Jurkat, Clone E6-1 (cell line): ENCODE measurements around the gene TACC2.
"Not testable (repeated sequence)": the region's sequence is repeated elsewhere in the genome, so short reads cannot be mapped to it uniquely, and the experiment has no call there.

Source experiments
- DNase-seq: peaks from one replicate; pipeline ENCODE4 v3.0.0-alpha.2; 2011; ENCODE audit warnings: low read depth, low spot score
- H3K4me3 ChIP-seq: 2 replicates; pipeline ENCODE4 v1.5.1; 2011; ENCODE audit warnings: mild to moderate bottlenecking, low read length, control low read depth, moderate library complexity

The TACC2 gene

DNA sequence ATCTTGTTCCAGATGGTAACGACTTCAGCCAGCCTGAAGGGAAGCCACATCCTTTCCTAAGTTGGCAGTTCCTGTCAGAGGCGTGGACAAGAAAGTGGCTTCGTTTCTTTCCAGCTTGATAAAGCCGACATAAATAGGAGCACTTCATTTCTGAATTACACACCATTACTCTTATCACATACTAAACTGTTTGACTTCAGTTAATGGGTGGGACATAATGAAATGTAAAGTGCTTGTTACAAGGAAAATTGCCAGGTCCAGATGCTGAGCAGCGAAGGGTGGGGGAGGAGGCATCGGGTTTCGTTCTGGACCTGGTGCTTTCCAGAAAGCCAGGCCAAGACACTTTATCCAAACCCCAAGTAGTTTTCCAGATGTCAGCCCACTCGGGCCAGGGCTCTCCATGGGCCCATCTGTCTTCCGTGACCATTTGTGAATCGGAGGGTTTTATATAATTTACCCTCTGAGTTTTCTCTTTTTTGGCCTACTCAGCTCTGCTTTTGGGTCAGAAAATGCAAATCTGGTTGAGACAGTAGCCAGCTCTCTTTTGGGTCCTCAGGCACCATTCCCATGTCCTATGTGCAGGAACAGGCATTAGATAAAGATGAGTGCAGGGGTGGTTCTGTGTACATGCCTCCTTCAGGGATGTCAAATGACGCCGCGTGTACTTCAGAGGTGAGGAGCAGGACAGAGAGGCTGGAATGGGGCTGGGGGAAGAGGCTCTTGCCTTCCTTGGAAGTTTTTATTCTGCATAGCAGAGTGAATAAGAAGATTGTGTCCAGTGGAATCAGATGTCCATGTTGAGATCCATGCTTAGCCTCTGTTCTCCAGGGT lies 90.2 kb downstream of the TACC2 start:
- DNase-seq = peak; percentile 42
- H3K4me3 ChIP-seq = no peak overlapping the region

DNA sequence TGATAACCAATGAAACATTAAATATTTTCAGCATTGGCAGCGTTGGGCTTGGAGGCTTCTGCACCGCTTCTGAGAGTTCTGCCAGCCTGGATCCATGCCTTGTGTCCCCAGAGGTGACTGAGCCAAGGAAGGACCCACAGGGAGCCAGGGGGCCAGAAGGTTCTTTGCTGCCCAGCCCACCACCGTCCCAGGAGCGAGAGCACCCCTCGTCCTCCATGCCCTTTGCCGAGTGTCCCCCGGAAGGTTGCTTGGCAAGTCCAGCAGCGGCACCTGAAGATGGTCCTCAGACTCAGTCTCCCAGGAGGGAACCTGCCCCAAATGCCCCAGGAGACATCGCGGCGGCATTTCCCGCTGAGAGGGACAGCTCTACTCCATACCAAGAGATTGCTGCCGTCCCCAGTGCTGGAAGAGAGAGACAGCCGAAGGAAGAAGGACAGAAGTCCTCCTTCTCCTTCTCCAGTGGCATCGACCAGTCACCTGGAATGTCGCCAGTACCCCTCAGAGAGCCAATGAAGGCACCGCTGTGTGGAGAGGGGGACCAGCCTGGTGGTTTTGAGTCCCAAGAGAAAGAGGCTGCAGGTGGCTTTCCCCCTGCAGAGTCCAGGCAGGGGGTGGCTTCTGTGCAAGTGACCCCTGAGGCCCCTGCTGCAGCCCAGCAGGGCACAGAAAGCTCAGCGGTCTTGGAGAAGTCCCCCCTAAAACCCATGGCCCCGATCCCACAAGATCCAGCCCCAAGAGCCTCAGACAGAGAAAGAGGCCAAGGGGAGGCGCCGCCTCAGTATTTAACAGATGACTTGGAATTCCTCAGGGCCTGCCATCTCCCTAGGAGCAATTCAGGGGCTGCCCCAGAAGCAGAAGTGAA lies 93.9 kb downstream of the TACC2 start:
- DNase-seq = no peak
- H3K4me3 ChIP-seq = no peak overlapping the region

DNA sequence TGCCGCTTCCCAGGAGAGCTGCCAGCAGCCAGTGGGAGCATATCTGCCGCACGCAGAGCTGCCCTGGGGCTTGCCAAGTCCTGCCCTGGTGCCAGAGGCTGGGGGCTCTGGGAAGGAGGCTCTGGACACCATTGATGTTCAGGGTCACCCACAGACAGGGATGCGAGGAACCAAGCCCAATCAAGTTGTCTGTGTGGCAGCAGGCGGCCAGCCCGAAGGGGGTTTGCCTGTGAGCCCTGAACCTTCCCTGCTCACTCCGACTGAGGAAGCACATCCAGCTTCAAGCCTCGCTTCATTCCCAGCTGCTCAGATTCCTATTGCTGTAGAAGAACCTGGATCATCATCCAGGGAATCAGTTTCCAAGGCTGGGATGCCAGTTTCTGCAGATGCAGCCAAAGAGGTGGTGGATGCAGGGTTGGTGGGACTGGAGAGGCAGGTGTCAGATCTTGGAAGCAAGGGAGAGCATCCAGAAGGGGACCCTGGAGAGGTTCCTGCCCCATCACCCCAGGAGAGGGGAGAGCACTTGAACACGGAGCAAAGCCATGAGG lies 94.6 kb downstream of the TACC2 start:
- no peak overlapping the region for H3K4me3 ChIP-seq

DNA sequence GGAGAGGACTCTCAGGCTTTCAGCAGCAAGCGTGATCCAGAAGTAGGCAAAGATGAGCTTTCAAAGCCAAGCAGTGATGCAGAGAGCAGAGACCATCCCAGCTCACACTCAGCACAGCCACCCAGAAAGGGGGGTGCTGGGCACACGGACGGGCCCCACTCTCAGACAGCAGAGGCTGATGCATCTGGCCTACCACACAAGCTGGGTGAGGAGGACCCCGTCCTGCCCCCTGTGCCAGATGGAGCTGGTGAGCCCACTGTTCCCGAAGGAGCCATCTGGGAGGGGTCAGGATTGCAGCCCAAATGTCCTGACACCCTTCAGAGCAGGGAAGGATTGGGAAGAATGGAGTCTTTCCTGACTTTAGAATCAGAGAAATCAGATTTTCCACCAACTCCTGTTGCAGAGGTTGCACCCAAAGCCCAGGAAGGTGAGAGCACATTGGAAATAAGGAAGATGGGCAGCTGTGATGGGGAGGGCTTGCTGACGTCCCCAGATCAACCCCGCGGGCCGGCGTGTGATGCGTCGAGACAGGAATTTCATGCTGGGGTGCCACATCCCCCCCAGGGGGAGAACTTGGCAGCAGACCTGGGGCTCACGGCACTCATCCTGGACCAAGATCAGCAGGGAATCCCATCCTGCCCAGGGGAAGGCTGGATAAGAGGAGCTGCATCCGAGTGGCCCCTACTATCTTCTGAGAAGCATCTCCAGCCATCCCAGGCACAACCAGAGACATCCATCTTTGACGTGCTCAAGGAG lies 95.5 kb downstream of the TACC2 start:
- no peak for DNase-seq
- no peak overlapping the region for H3K4me3 ChIP-seq

More for the DNA sequence above, 94.6 kb downstream of the TACC2 start:
- no peak for DNase-seq

DNA sequence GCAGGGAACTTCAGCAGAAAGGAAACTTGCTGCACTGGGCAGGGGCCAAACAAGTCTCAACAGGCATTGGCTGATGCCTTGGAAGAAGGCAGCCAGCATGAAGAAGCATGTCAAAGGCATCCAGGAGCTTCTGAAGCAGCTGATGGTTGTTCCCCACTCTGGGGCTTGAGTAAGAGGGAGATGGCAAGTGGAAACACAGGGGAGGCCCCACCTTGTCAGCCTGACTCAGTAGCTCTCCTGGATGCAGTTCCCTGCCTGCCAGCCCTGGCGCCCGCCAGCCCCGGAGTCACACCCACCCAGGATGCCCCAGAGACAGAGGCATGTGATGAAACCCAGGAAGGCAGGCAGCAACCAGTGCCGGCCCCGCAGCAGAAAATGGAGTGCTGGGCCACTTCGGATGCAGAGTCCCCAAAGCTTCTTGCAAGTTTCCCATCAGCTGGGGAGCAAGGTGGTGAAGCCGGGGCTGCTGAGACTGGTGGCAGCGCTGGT lies 96.5 kb downstream of the TACC2 start:
- no peak overlapping the region for H3K4me3 ChIP-seq
- no peak for DNase-seq

DNA sequence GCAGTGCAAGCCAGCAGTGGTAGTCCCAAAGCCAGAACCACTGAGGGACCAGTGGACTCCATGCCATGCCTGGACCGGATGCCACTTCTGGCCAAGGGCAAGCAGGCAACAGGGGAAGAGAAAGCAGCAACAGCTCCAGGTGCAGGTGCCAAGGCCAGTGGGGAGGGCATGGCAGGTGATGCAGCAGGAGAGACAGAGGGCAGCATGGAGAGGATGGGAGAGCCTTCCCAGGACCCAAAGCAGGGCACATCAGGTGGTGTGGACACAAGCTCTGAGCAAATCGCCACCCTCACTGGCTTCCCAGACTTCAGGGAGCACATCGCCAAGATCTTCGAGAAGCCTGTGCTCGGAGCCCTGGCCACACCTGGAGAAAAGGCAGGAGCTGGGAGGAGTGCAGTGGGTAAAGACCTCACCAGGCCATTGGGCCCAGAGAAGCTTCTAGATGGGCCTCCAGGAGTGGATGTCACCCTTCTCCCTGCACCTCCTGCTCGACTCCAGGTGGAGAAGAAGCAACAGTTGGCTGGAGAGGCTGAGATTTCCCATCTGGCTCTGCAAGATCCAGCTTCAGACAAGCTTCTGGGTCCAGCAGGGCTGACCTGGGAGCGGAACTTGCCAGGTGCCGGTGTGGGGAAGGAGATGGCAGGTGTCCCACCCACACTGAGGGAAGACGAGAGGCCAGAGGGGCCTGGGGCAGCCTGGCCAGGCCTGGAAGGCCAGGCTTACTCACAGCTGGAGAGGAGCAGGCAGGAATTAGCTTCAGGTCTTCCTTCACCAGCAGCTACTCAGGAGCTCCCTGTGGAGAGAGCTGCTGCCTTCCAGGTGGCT lies 97.7 kb downstream of the TACC2 start:
- H3K4me3 ChIP-seq = no peak overlapping the region
- DNase-seq = no peak

DNA sequence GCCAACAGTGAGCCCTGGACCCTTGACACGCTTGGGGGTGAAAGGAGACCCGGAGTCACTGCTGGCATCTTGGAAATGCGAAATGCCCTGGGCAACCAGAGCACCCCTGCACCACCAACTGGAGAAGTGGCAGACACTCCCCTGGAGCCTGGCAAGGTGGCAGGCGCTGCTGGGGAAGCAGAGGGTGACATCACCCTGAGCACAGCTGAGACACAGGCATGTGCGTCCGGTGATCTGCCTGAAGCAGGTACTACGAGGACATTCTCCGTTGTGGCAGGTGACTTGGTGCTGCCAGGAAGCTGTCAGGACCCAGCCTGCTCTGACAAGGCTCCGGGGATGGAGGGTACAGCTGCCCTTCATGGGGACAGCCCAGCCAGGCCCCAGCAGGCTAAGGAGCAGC lies 98.5 kb downstream of the TACC2 start:
- DNase-seq = no peak
- H3K4me3 ChIP-seq = no peak overlapping the region

DNA sequence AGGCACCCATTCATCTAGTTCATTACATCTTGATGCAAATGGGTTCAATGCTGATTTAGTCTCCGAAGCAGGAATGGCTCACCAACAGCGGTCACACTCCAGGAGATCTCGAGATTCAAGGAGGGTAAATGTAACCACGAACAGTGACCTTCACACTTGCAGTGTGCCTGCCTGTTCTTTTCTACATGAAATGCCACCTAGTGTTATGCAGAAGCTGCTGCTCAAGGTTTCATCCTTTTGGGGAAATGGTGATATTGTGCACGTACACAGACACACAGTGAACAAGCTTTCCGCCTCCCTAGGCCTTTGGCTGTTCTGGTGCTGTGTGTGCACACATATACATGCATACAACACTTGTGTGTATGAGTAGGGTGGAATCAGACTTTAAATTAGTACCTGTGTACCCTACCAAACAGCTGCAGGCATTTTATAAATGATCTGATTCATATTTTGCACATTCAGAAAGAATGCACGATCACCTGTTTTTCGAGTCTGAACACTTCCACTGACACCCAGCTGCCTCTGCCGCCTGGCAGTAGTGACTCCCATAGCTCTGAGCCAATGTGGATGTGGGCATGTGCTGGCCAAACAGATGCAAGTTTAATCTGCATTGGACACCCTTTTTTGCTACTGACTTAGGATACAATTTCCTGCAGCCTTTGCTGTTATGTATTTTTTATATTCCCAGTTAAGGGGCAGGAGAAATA lies 100.5 kb downstream of the TACC2 start:
- H3K4me3 ChIP-seq = no peak overlapping the region

DNA sequence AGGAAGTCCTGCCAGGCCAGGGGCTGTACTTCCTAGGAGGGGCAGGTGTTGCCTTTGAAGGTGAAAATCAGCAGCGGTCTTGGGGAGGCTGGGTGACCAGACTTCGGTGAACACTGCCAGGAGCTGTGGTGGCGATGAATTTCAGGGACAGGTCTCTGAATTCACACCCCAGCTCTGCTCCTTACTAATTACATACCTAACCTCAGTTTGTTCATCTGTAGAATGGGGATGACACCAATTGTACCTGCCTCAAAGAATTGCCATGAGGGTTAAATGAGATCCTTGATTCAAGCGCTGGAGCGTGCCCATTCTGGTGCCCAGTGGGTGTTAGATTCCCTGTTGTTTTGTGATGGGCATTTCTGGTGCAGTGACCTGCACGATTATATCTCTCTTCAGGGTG lies 102.8 kb downstream of the TACC2 start:
- no peak overlapping the region for H3K4me3 ChIP-seq
- DNase-seq = no peak

More for the DNA sequence above, 100.5 kb downstream of the TACC2 start:
- DNase-seq = no peak

DNA sequence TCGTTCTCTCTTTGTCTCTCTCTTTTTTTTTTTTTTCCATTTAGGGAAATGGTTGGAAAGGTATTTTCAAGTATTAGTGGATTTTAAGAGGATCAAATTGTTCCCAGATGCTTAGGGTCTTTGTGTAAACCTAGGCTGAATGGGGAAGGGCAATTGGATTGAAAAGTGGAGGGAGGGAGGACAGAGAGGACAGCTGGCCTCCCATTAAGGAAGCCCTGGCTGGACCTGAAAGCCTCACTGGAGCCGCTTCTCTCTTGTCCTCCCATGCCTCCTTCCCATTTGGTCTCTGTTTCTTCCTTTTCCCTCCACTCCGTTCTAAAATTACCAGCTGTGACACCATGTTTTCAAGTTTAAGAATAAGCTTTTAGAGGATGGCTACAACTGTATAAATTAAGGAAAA lies 104.1 kb downstream of the TACC2 start:
- DNase-seq = no peak
- no peak overlapping the region for H3K4me3 ChIP-seq

DNA sequence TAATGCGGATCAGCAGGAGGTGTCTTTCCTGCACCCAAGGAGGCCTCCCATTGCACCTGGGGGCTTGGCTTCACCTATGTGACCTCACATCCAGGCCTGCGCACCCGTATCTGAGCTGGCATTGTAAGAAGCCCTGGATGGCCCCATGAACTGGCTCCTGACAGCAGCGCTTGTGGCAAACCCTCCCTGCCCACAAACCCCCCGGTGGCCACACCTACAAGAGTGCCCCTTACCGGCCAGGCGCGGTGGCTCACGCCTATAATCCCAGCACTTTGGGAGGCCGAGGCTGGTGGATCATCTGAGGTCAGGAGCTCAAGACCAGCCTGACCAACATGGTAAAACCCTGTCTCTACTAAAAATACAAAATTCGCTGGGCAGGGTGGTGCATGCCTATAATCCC lies 107.2 kb downstream of the TACC2 start:
- H3K4me3 ChIP-seq, DNase-seq: not testable (repeated sequence)

DNA sequence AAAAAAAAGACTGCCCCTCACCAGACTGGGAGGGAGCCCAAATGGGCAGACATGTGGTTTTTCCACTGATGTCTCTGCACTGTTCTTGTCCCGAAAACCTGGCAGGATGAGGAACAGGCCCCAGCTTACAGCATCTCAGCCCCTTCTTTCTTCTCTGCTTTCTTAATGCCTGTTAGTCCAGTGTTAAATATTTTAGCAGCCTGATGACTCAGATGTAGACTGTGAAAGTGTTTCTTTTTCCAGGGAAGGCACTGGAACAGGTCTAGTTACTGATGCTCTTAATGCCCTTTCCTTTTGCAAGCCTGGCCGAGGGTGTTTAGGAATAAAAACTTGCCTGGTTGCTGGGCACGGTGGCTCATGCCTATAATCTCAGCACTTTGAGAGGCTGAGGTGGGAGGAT lies 107.7 kb downstream of the TACC2 start:
- H3K4me3 ChIP-seq = no peak overlapping the region
- no peak for DNase-seq

DNA sequence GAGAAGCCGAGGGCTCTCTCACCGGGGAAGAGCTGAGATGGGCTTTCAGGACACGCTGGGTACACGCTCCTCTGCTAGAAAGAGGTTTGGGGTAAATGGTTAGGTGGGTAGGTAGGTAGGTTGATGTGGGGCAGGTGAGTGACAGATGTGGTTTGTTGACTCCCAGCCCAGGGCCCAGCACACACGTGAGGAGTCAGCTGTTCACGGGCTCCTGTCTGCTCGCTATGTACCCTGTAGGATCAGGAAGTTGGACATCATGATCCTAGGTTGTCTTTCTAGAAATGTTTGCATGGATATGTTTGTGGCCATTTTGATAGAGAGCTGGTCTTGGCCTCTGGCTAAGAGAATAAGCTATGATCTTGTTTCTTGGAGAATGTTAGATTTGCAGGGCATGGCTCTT lies 109.0 kb downstream of the TACC2 start:
- H3K4me3 ChIP-seq = no peak overlapping the region
- no peak for DNase-seq

DNA sequence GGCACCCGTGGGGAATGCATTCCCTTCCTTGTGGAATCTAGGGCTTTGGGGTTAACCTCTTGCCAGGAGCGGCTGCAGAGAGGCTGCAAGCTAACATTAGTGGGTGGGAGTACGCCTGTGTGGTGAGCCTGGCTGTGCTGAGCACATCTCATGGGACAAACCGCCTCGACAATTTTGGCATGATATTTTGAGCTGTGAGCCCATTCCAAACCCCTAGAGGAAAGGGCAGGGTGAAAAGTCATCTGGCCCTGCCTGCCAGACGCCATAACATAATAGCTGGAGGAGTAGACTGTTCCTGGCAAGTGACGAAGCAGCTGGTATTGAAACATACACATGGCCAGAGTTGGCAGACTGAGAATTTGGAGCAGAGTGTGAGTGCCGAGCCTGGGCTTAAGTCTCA lies 110.0 kb downstream of the TACC2 start:
- DNase-seq = no peak
- H3K4me3 ChIP-seq = no peak overlapping the region

DNA sequence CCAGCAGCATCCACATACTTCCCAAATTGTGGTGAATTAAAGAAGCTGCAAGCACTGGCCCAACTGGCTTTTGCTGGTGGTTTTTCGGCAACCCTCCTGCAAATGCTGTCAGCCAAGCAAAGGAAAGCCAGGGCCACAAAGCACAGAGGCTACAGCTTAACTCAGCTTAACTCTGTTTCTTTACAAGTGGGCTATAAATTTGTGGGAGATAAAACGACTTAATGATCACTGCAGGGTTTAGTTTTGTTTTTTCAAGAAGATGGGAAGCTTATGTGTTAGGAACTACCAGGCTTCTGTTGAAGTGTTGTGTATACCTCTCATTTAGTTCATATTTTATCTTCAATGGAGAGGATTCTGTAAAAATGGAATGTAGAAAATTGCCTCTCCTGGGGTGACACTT lies 110.6 kb downstream of the TACC2 start:
- no peak overlapping the region for H3K4me3 ChIP-seq
- no peak for DNase-seq

DNA sequence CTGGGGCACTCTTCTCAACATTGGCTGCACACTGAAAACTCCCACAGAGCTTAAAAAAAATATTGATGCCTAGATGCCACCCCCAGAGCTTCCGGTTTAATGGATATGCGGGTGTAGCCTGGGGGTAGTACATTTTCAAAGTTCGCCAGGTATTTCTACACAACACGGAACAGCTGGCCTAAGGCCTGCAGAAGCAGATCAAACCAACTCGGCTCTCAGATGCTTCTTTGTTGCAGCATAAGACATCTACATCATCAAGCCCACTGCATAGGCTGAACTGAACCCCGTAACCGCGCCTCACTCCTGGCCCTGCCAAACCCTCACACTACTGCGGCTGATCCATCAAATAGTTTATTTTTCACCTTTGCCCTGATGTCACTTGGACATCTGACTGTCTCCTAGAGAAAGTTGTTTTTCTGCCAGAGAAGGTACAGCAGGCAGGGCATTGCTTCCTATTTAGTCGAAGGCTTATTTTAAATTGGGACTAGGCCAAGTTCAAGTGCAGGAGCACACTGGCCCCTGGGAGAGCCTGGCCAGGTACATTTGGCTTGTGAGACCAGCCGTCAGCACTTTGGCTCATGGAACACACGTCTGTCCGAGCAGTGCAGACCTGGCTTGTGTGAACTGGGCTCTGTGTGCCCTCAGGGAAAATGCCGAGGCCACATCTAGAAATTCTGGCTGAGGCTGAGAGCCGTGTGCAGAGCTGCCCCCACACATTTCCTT lies 113.3 kb downstream of the TACC2 start:
- H3K4me3 ChIP-seq = no peak overlapping the region
- no peak for DNase-seq

DNA sequence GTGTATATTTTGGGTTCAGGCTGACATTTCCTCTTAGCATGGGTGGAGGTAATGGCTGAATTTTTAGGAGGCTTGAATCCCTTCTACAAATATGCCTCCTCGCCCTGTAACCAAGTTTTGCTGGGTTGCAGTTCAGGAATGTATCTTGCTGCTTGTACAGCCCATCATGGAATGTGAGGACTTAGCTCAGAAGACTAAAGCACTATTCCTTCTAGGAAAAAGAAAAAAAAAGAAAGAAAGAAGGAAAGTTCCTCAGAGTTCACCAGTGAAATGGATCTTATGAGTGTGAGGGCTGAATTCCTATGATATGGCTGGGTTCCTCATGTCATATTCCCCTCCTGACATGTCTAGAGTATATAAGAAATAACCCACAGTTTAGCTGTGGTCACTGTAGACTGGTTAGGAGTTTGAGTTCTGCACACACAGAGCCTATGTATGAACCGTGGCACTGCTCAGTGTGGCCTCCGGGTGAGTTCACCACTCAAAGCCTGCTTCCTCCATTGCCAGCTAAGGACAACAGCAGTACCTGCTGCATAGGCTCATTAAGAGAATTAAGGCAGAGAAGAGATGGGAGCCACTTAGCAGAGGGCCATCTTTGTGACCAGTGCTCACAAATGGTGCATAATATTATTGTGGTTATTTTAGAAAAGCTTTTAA lies 114.0 kb downstream of the TACC2 start:
- no peak for DNase-seq

More for the DNA sequence above, 114.0 kb downstream of the TACC2 start:
- no peak overlapping the region for H3K4me3 ChIP-seq
